Uterus (tissue), 4 donors: ENCODE data around the gene ATP5MC2. TPM values are rescaled to one million over a fixed set of nuclear protein-coding genes. Genes with fewer than 3 reads are reported as not detected.

Experiments used
- DNase-seq, 2 donors: peaks; one replicate each; pipeline ENCODE4 v3.0.0-alpha.2; 2019 to 2020
- H3K27ac ChIP-seq, 2 donors: fragments of 200-600 bp; sonication (generic); 1 replicate in 1 of 2; 2 replicates in 1 of 2; pipeline ENCODE4 v1.5.1; 2016 to 2018
- H3K27me3 ChIP-seq, 2 donors: fragments of 200-600 bp; sonication (generic); one replicate each; pipeline ENCODE4 v1.5.1; 2018 to 2019; ENCODE audit warnings: control low read depth in 1 of 2
- H3K36me3 ChIP-seq, 2 donors: fragments of 200-600 bp; sonication (generic); one replicate each; pipeline ENCODE4 v1.5.1; 2019; ENCODE audit warnings: control low read depth in 1 of 2
- H3K4me1 ChIP-seq, 2 donors: fragments of 200-600 bp; sonication (generic); one replicate each; pipeline ENCODE4 v1.5.1; 2018 to 2019; ENCODE audit warnings: control low read depth in 1 of 2
- H3K4me3 ChIP-seq, 2 donors: fragments of 200-600 bp; sonication (generic); 1 replicate in 1 of 2; 2 replicates in 1 of 2; pipeline ENCODE4 v1.5.1; 2018 to 2019; ENCODE audit warnings: mild to moderate bottlenecking in 1 of 2
- H3K9me3 ChIP-seq, 2 donors: fragments of 200-600 bp; sonication (generic); one replicate each; pipeline ENCODE4 v1.5.1; 2019; ENCODE audit warnings: control low read depth in 1 of 2
- CTCF ChIP-seq, 4 experiments: fragments of 200-600 bp in 2 of 4; fragments of 450-650 bp in 2 of 4; sonication (generic) in 2 of 4; IDR thresholded peaks; one replicate each; pipeline ENCODE4 v1.5.1; 2016 to 2019; ENCODE audit warnings: antibody characterized with exemption in 4 of 4, mild to moderate bottlenecking in 2 of 4, moderate library complexity in 1 of 4
- POLR2A ChIP-seq, 2 donors: fragments of 450-650 bp; IDR thresholded peaks; one replicate each; pipeline ENCODE4 v1.6.1; 2016; ENCODE audit warnings: antibody characterized with exemption in 2 of 2, mild to moderate bottlenecking in 1 of 2, moderate library complexity in 1 of 2
- intact Hi-C: fragments of 100-400 bp; cut with DNase I; formaldehyde crosslinking; loops from one replicate; pipeline ENCODE4 v1.15.1; 2023; ENCODE audit warnings: low total_unique reads
- total RNA-seq, 4 donors: library from RNA; depleted of rRNA in 3 of 4; stranded (reverse); fragments of >200 nt in 3 of 4; gene quantifications; one replicate each; pipeline versions ENCODE4 v1.1.0 to v1.2.4, GENCODE V29; 2014 to 2023
- donor health status: DM: yes; HTN: yes; CAD: no.

The ATP5MC2 gene
- total RNA-seq, 4 donors from 2014 or later = 68.9 to 215 (median 133) TPM

GRCh38 chr12:53699678-53700025, 23.8 kb upstream of the ATP5MC2 start:
- intact Hi-C loops = loop anchor here (5.0 kb wide), 1 partner anchor 43 kb away; no protein-coding TSS in a partner anchor
- Histone ChIP-seq H3K27ac (no peak overlapping the region), H3K4me1 (no peaks in the 10 kb centered on the region), H3K36me3 (no peaks in the 10 kb centered on the region), H3K27me3 (peaks cover 0 to 24% of the 10 kb centered on the region in 2 donors), H3K4me3 (no peak overlapping the region), H3K9me3 (no peaks in the 10 kb centered on the region)
- TF ChIP-seq POLR2A (IDR thresholded peaks at IDR 0.05) (no peak), CTCF (IDR thresholded peaks at IDR 0.05) (no peak)
- DNase-seq = no peak

- no peak for DNase-seq
Measured at GRCh38 chr12:53698948-53699677, 23.2 kb upstream of the ATP5MC2 start.

GRCh38 chr12:53696655-53697331, 20.9 kb upstream of the ATP5MC2 start:
- Histone ChIP-seq H3K27ac (no peak overlapping the region), H3K9me3 (no peaks in the 10 kb centered on the region), H3K36me3 (no peaks in the 10 kb centered on the region), H3K4me1 (no peaks in the 10 kb centered on the region), H3K27me3 (peaks cover 0 to 22% of the 10 kb centered on the region in 2 donors), H3K4me3 (peak overlapping the region; percentile 4)
- no peak for DNase-seq
- TF ChIP-seq CTCF (IDR thresholded peaks at IDR 0.05) (no peak), POLR2A (IDR thresholded peaks at IDR 0.05) (no peak)
- intact Hi-C loops = no loop called here

More at GRCh38 chr12:53698948-53699677, 23.2 kb upstream of the ATP5MC2 start:
- H3K9me3 ChIP-seq = no peaks in the 10 kb centered on the region
- no peak overlapping the region for H3K4me3 ChIP-seq
- intact Hi-C loops = no loop called here
- no peak for TF ChIP-seq POLR2A (IDR thresholded peaks at IDR 0.05)
- no peak for TF ChIP-seq CTCF (IDR thresholded peaks at IDR 0.05)
- no peak overlapping the region for H3K27ac ChIP-seq
- no peaks in the 10 kb centered on the region for H3K4me1 ChIP-seq
- H3K27me3 ChIP-seq = peaks cover 0 to 25% of the 10 kb centered on the region in 2 donors
- no peaks in the 10 kb centered on the region for H3K36me3 ChIP-seq

- intact Hi-C loops = no loop called here
- Histone ChIP-seq H3K27me3 (peaks cover 0 to 22% of the 10 kb centered on the region in 2 donors), H3K36me3 (no peaks in the 10 kb centered on the region), H3K4me1 (no peaks in the 10 kb centered on the region), H3K4me3 (peak overlapping the region; percentile 4), H3K27ac (no peak overlapping the region), H3K9me3 (no peaks in the 10 kb centered on the region)
- peak in 1 of 2 donors; percentile 57 for DNase-seq
- TF ChIP-seq POLR2A (IDR thresholded peaks at IDR 0.05) = no peak
Measured at GRCh38 chr12:53696285-53696654, 20.4 kb upstream of the ATP5MC2 start.

- no peaks in the 10 kb centered on the region for H3K36me3 ChIP-seq
- no peak for DNase-seq
- peaks cover 0 to 22% of the 10 kb centered on the region in 2 donors for H3K27me3 ChIP-seq
- no peak overlapping the region for H3K27ac ChIP-seq
- intact Hi-C loops = no loop called here
- H3K4me1 ChIP-seq = no peaks in the 10 kb centered on the region
- TF ChIP-seq CTCF (IDR thresholded peaks at IDR 0.05) (no peak), POLR2A (IDR thresholded peaks at IDR 0.05) (no peak)
- no peak overlapping the region for H3K4me3 ChIP-seq
- no peaks in the 10 kb centered on the region for H3K9me3 ChIP-seq
Measured at GRCh38 chr12:53695152-53696145, 19.6 kb upstream of the ATP5MC2 start.
